Heart right ventricle (tissue), 16 donors: ENCODE measurements around the gene TACR2. TPM values are rescaled to one million over a fixed set of nuclear protein-coding genes. Genes with fewer than 3 reads are reported as not detected.

Source experiments
- ATAC-seq, 8 donors: fragments of 200-7000 bp; cut with Tn5 transposase; one replicate each; pipeline ENCODE4 v1.9.1; 2020; ENCODE audit warnings: mild to moderate bottlenecking in 8 of 8, moderate library complexity in 8 of 8, moderate number of reproducible peaks in 1 of 8
- DNase-seq, 2 donors: peaks; one replicate each; pipeline ENCODE4 v3.0.0-alpha.2; 2020
- H3K27ac ChIP-seq, 10 donors: fragments of 200-600 bp; sonication (generic) in 2 of 10; one replicate each; pipeline versions ENCODE4 v1.5.0 to v1.8.0; 2020 to 2022; ENCODE audit warnings: mild to moderate bottlenecking in 3 of 10
- H3K27me3 ChIP-seq, 7 donors: fragments of 200-600 bp; one replicate each; pipeline ENCODE4 v1.8.0; 2021 to 2022; ENCODE audit warnings: mild to moderate bottlenecking in 2 of 7
- H3K36me3 ChIP-seq, 9 donors: fragments of 200-600 bp; sonication (generic) in 1 of 9; one replicate each; pipeline versions ENCODE4 v1.5.0 to v1.8.0; 2020 to 2022; ENCODE audit warnings: mild to moderate bottlenecking in 2 of 9
- H3K4me1 ChIP-seq, 9 donors: fragments of 200-600 bp; sonication (generic) in 1 of 9; one replicate each; pipeline versions ENCODE4 v1.5.0 to v1.8.0; 2020 to 2022; ENCODE audit warnings: mild to moderate bottlenecking in 4 of 9
- H3K4me3 ChIP-seq, 10 donors: fragments of 200-600 bp; sonication (generic) in 2 of 10; one replicate each; pipeline versions ENCODE4 v1.5.0 to v1.8.0; 2020 to 2022; ENCODE audit warnings: mild to moderate bottlenecking in 7 of 10, moderate library complexity in 2 of 10
- H3K9me3 ChIP-seq, 11 donors: fragments of 200-600 bp in 10 of 11; sonication (generic) in 2 of 11; one replicate each; pipeline versions ENCODE4 v1.5.0 to v1.8.0; 2013 to 2022; ENCODE audit warnings: mild to moderate bottlenecking in 2 of 11, control low read depth in 1 of 11, moderate library complexity in 1 of 11
- CTCF ChIP-seq, 9 donors: fragments of 200-600 bp; sonication (generic) in 2 of 9; IDR thresholded peaks; one replicate each; pipeline versions ENCODE4 v1.5.0 to v1.8.0; 2021 to 2022; ENCODE audit warnings: antibody characterized with exemption in 9 of 9, mild to moderate bottlenecking in 5 of 9, moderate library complexity in 1 of 9
- WGBS, 2 donors: extraction: QIAGEN DNeasy Blood & Tissue Kit; methylation state at CpG; one replicate each; pipeline ENCODE4 v1.1.7; 2013; ENCODE audit warnings: inconsistent platforms in 1 of 2; 5-methylcytosine and 5-hydroxymethylcytosine counted together
- intact Hi-C, 10 donors: fragments of 100-400 bp; cut with DNase I; formaldehyde crosslinking; loops; one replicate each; pipeline versions ENCODE4 v1.11.1 to v1.14.2; 2022
- long read RNA-seq, 3 donors: library from polyadenylated mRNA; unstranded; transcript quantifications; one replicate each; pipeline ENCODE4 v2.0.0, GENCODE V29; 2020 to 2021
- polyA plus RNA-seq, 2 donors: library from polyadenylated mRNA; stranded (reverse); fragments of 200-250 nt; gene quantifications; one replicate each; pipeline ENCODE4 v1.2.3, GENCODE V29; 2013
- total RNA-seq, 10 donors: library from RNA; stranded (reverse); fragmentation: NEBNext Ultra II Directional in 3 of 10; extraction: Animal tissue kit (Norgen Biotek cat#: 25700) in 3 of 10; gene quantifications; one replicate each; pipeline versions ENCODE4 v1.2.1 to v1.2.4, GENCODE V29; 2021 to 2023
- donor health status: Arrhythmogenic right ventricular cardiomyopathy.
- donor health status: ischemic (EF 13 %, LVEDD 7.1; RV severe dilation, severe dysfunction).
- donor health status: healthy with polysubstance abuse.
- donor health status: DM: no; HTN: yes; CAD: no.
- donor health status: DM: no; HTN: no; CAD: no.
- donor health status: ischemic (EF 25% LVEDD 6.9; RV normal size, moderate dysfunction).
- donor health status: ischemic (EF 25% LVEDD 5.7; RV mildly dilated, moderate dysfunction).
- donor health status: healthy.
- donor health status: DM: yes; HTN: yes; CAD: no.
- donor health status: Ischemic cardiomyopathy.
- donor health status: ischemic (EF 35%, LVEDD 5.7; RV mildly dilated, moderate dysfunction).
- donor health status: nonischemic (EF 11% LVEDD 7.7; RV severe dilation, severe dysfunction).
- donor health status: DM: yes; HTN: yes; CAD: no.
- donor health status: PGD.
- donor health status: ischemic (EF 29% LVEDD 5.4; RV normal size, mild dysfunction).
- donor health status: nonischemic (EF 23%, LVEDD 6.1; RV moderate dilation, normal function).

TACR2 gene
- under 1 TPM in 8 of 10 donors, not detected in 2; 0.15 to 0.93 (median 0.25) TPM for total RNA-seq
- under 1 TPM in 1 of 2 donors, not detected in 1; 0.13 TPM for polyA plus RNA-seq
- long read RNA-seq, donor 1, partial matches to known transcripts = 0 of 3 reads
- long read RNA-seq, donor 1, other reads (novel, unspliced or antisense) = 3 of 3 reads
- long read RNA-seq, donor 2, partial matches to known transcripts = 0 of 2 reads
- long read RNA-seq, donor 2, other reads (novel, unspliced or antisense) = 2 of 2 reads
- long read RNA-seq, donor 3, partial matches to known transcripts = 0 of 7 reads
- long read RNA-seq, donor 3, other reads (novel, unspliced or antisense) = 7 of 7 reads

- no peak for DNase-seq
- H3K27me3 ChIP-seq = no peaks in the 10 kb centered on the region
These were observed at the start of gene TACR2 for GRCh38 chr10:69416695-69417094. Gene TACR2, minus strand, starts transcription at chr10:69416918. Its CDS starts 595 bp downstream, at chr10:69416323.

GRCh38 chr10:69466158-69466490, 49.4 kb upstream of the TACR2 start:
- intact Hi-C loops = no loop called here
- Histone ChIP-seq H3K9me3 (no peaks in the 10 kb centered on the region), H3K4me3 (no peak overlapping the region), H3K4me1 (peaks cover 4 to 94% (median 57%) of the 10 kb centered on the region in 9 donors), H3K27ac (peak overlapping the region in 7 of 10 donors; percentile 36 to 93 (median 78)), H3K27me3 (no peaks in the 10 kb centered on the region), H3K36me3 (no peaks in the 10 kb centered on the region)
- 34 to 49% methylated on average over 5 of the region's 5 CpGs for WGBS, 2 donors
- no peak for TF ChIP-seq CTCF (IDR thresholded peaks at IDR 0.05)
- no peak for DNase-seq
- ATAC-seq = no peak

More at GRCh38 chr10:69416695-69417094, at the start of gene TACR2:
- intact Hi-C loops = no loop called here
- 49 to 58% methylated on average over 10 of the region's 10 CpGs for WGBS, 2 donors
- Histone ChIP-seq H3K4me1 (peaks cover 0 to 10% (median 3%) of the 10 kb centered on the region in 9 donors), H3K36me3 (no peaks in the 10 kb centered on the region), H3K27ac (no peak within 1 kb of the TSS), H3K9me3 (no peaks in the 10 kb centered on the region), H3K4me3 (no peak within 1 kb of the TSS)
- ATAC-seq = peak in 4 of 8 donors; percentile 9 to 42 (median 36)
- TF ChIP-seq CTCF (IDR thresholded peaks at IDR 0.05) = no peak

GRCh38 chr10:69465457-69466157, 48.9 kb upstream of the TACR2 start:
- ATAC-seq (no peak), DNase-seq (no peak)
- H3K27me3 ChIP-seq = no peaks in the 10 kb centered on the region
- no peak overlapping the region for H3K4me3 ChIP-seq
- H3K36me3 ChIP-seq = no peaks in the 10 kb centered on the region
- no peaks in the 10 kb centered on the region for H3K9me3 ChIP-seq
- TF ChIP-seq CTCF (IDR thresholded peaks at IDR 0.05) = no peak
- peak overlapping the region in 9 of 10 donors; percentile 55 to 93 (median 78) for H3K27ac ChIP-seq
- intact Hi-C loops = no loop called here
- peaks cover 4 to 98% (median 63%) of the 10 kb centered on the region in 9 donors for H3K4me1 ChIP-seq
- 79 to 89% methylated on average over 9 of the region's 9 CpGs for WGBS, 2 donors

DNA sequence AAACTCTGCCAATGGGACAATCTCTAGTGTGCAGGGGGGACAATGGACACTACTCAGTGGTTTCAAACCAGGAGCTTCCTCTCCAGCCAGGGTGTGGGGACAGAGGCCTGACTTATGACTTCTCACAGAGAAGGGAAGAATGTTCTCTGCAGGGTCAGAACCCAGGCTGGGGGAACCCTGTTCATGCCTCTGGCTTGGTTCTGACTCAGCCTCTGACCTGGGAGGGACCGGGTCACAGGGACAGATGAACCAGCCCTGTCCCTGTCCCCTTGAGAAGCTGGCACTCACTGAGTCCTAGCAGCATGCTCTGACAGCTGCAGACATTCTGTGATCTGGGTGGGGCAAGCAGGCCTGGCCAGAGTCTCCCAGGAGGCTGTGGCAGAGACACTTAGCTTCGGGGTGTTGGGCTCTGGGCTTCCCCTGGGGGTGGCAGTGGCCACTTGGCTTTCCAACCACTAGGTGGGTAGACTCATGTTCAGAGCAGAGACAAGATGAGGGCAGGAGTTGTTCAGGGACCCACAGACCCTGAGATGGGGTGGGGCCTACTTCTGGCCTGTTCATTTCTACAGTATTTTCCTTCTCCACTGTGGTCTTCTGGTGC, 48.2 kb upstream of the TACR2 start:
- no peak for TF ChIP-seq CTCF (IDR thresholded peaks at IDR 0.05)
- ATAC-seq (peak in 6 of 8 donors; percentile 12 to 74 (median 25)), DNase-seq (no peak)
- no peaks in the 10 kb centered on the region for H3K36me3 ChIP-seq
- no peaks in the 10 kb centered on the region for H3K27me3 ChIP-seq
- H3K27ac ChIP-seq = peak overlapping the region in 9 of 10 donors; percentile 55 to 93 (median 78)
- no peak overlapping the region for H3K4me3 ChIP-seq
- intact Hi-C loops = no loop called here
- no peaks in the 10 kb centered on the region for H3K9me3 ChIP-seq
- WGBS, 2 donors = 55 to 62% methylated on average over 2 of the region's 2 CpGs
- H3K4me1 ChIP-seq = peaks cover 8 to 100% (median 70%) of the 10 kb centered on the region in 9 donors
